ENCODE measurements around the gene NEIL3. TPM values are rescaled to one million over a fixed set of nuclear protein-coding genes. Genes with fewer than 3 reads are reported as not detected.

NEIL3 gene
- total RNA-seq, 1 donor from 2014 or later: 3.3 TPM

DNA sequence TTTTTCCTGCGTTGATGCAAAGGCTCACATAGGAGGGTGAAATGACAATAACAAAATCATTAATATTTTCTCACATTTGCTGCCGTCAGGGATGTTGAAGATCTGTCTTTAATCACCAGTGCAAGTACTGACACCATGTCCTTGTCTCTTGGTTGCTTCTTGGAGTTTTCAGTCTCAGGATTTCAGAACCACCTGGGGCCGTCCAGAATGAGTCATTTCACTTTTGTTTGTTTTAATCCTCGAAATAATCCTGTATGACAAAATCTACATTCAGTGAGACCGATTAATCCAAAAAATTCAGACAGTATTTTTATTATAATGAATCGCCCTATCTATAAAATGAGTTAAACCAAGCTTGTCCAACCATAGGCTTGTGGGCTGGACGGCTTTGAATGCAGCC is 47.2 kb downstream of the NEIL3 start:
- no peak for DNase-seq (ENCODE audit: extremely low read depth, low read depth, low spot score)

GRCh38 chr4:177367336-177367735 is 57.7 kb downstream of the NEIL3 start:
- DNase-seq (ENCODE audit: extremely low read depth, low read depth, low spot score): no peak

- DNase-seq (ENCODE audit: extremely low read depth, low read depth, low spot score): no peak
Observed at GRCh38 chr4:177369372-177369771, 59.7 kb downstream of the NEIL3 start.

DNA sequence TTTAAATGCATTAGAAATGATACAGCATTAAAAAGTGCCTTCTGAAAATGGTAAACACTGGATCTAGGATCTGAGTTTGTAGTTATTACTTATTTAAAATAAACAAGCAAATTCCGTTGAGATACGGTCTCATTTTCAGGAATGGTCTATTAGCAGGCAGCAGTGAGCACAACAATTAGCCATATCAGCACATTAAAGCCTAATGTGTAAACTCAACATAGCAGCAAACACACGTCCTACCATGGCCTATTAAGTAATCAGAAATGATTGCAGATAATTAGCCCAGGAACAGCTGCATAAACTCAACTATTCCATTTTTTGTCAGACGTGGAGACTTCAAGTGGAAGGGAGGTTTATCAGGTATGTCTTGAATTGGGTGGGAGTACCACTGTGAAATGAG is 61.8 kb downstream of the NEIL3 start:
- DNase-seq (ENCODE audit: extremely low read depth, low read depth, low spot score): no peak

DNA sequence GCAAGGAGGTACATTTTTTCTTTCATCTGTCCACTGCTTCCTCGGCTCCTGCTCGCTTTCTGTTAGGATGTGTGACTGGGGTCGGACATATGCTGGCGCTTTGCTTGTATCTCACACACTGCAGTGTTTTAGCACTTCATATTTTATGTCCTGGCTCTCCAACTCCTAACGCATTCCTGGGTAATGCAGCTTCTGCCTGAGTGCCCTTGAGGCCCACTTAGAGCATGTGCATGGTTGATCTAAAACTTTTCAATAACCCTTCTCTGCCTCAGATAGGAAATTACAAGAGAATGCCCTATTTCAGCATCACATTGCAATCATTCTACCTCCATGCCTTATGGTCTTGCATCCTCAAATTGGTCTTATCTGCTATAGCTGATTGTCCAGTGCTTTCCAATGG is 65.3 kb downstream of the NEIL3 start:
- no peak for DNase-seq (ENCODE audit: extremely low read depth, low read depth, low spot score)

- no peak for DNase-seq (ENCODE audit: extremely low read depth, low read depth, low spot score)
Observed at GRCh38 chr4:177375372-177375771, 65.7 kb downstream of the NEIL3 start.

GRCh38 chr4:177376024-177376423 is 66.3 kb downstream of the NEIL3 start:
- no peak for DNase-seq (ENCODE audit: extremely low read depth, low read depth, low spot score)

DNA sequence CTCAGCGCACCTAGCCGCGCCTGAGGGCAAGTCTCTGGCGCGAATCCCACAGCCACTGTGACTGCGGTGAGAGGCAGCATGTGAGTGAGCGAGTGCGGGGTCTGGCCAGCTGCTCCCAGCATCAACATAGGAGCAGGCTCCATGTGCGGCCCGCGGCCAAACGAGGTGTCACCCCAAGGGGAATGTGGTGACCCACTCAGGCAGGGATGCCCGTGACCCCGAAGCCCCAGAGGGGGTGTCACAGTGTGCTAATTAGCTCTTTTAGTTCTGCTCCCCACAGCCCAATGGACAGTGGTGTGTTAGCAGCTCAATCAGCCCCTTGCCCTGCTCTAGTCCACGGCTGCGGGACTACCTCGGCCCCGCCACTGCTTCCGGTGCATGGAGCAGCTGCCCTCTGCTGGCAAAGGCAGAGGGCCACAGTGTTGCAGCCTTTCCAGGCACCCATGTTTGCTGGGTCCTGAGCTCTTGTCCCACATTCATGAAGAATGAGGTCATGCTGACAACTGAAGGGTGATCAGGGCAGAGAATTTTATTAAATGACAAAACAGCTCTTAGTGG is 71.1 kb downstream of the NEIL3 start:
- no peak for DNase-seq (ENCODE audit: extremely low read depth, low read depth, low spot score)

DNA sequence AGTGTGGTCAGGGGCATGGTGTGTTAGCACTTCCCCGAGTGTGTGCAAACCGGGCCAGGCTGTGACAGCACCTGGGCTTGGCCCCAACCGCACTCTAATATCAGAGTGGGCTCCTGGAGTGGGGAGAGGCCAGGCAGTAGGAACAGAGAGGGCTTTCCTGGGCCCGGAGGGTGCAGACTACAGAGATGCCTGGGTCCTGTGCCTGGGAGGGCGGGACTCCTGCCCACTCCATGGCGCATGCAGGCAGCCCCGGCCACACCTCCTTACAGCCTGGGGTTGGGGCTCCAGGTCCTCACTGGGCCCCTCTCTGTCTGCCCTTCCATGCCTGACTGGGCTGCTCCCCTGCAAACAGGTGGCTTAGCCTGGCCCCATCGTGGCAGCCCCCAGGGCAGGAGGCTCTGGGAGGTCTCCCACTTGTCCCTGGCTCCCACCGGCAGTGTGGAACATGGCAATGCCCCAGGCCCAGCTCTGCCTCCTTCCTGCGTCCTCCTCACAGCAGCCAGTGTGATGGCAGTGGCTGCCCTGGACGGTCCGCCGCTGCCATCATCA is 72.2 kb downstream of the NEIL3 start:
- no peak for DNase-seq (ENCODE audit: extremely low read depth, low read depth, low spot score)

GRCh38 chr4:177384856-177385397 is 75.3 kb downstream of the NEIL3 start:
- DNase-seq (ENCODE audit: extremely low read depth, low read depth, low spot score): no peak

GRCh38 chr4:177385576-177386277 is 76.1 kb downstream of the NEIL3 start:
- no peak for DNase-seq (ENCODE audit: extremely low read depth, low read depth, low spot score)

GRCh38 chr4:177386278-177386815 is 76.7 kb downstream of the NEIL3 start:
- DNase-seq (ENCODE audit: extremely low read depth, low read depth, low spot score): no peak

- DNase-seq (ENCODE audit: extremely low read depth, low read depth, low spot score): no peak
Observed at GRCh38 chr4:177391287-177391686, 81.6 kb downstream of the NEIL3 start.

DNA sequence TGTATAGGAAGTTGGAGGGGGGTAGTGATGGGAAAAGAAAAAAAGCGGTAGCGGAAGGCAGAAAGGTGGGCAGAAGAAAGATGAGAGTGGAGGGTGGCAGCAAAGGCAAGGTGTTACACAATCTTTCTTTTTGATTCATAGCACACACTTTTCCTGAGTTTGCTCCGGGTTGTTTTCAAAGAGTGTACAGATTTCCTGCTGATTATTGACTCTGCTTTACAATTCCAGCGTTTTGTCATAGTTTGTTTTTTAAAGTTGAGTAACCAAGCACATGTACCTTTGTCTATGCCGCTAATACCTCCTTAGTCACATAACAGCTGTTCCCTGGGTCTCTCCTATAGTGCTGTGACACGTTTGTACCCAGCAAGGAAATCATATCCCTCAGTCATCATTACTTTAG is 82.3 kb downstream of the NEIL3 start:
- DNase-seq (ENCODE audit: extremely low read depth, low read depth, low spot score): no peak

DNA sequence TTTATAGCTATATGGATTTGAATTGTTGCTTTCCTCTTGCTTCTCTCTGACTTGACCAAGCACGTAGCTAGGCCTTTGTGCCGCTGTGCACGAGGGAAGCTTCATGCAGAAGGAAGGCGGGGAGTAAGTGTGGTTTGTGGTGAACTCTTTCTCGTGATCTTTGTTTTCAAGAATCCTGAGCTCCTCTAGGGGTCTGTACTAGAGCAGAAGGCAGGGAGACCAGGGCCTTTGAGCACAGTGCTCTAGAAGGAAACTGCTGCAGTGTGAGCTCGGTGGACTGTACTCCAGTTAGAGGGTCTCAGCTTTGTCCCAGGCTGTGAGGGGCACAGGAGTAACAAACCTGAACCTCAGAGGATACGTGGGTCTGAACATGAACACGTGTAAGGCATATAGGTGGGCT is 83.6 kb downstream of the NEIL3 start:
- no peak for DNase-seq (ENCODE audit: extremely low read depth, low read depth, low spot score)

DNA sequence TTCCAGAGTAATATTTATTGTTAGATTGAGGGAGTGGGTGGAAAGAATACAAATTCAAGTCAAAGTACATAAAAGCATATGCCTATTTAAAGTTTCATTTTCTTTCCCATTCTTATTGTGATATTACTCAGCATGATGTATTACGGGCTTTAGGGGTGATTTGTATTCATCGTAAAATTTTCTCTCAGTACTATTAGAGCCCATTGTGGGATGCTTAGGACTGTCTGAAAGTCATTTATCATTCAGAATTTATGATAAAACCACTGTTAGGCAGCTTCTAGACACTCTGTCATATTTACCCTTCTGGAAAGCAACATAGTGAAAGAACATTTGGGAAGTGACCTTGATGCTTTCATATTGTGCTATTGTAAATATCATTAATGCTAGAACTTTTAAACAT is 86.7 kb downstream of the NEIL3 start:
- no peak for DNase-seq (ENCODE audit: extremely low read depth, low read depth, low spot score)

GRCh38 chr4:177400030-177400429 is 90.4 kb downstream of the NEIL3 start:
- DNase-seq (ENCODE audit: extremely low read depth, low read depth, low spot score): no peak

- DNase-seq (ENCODE audit: extremely low read depth, low read depth, low spot score): no peak
Observed at GRCh38 chr4:177401658-177402273, 92.1 kb downstream of the NEIL3 start.

DNA sequence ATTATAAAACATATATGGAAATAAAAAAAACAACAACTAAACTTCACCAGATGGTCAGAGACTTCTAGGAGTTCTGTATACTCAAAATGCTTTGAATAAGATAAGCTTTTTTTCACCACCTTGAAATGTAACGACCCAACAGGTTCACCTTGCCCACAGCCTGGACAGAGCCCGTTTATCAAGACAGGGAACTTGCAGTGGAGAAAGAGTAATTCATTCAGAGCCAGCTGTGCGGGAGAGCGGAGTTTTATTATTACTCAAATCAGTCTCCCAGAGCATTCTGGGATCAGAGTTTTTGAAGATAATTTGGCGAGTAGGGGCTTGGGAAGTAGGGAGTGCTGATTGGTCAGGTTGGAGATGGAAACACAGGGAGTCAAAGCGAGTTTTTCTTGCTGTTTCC is 94.1 kb downstream of the NEIL3 start:
- DNase-seq (ENCODE audit: extremely low read depth, low read depth, low spot score): no peak

- no peak for DNase-seq (ENCODE audit: extremely low read depth, low read depth, low spot score)
Observed at GRCh38 chr4:177404342-177404741, 94.7 kb downstream of the NEIL3 start.

GRCh38 chr4:177404986-177405385 is 95.3 kb downstream of the NEIL3 start:
- DNase-seq (ENCODE audit: extremely low read depth, low read depth, low spot score): no peak

GRCh38 chr4:177405508-177405907 is 95.8 kb downstream of the NEIL3 start:
- no peak for DNase-seq (ENCODE audit: extremely low read depth, low read depth, low spot score)
